ENCODE measurements around the gene USP22.

Gene USP22

GRCh38 chr17:20991276-20992037, 51.4 kb downstream of the USP22 start:
- TF ChIP-seq POLR2A (IDR thresholded peaks at IDR 0.05; ENCODE audit: low read depth, low read length) (no peak), POLR2AphosphoS5 (IDR thresholded peaks at IDR 0.05; ENCODE audit: low read depth, low read length) (no peak), TAF1 (IDR thresholded peaks at IDR 0.05; ENCODE audit: borderline replicate concordance, low read depth, low read length) (no peak)
- no peak for FAIRE-seq
- no peak for DNase-seq (ENCODE audit: insufficient read length)

- DNase-seq (ENCODE audit: insufficient read length) = no peak
- no peak for TF ChIP-seq POLR2AphosphoS5 (IDR thresholded peaks at IDR 0.05; ENCODE audit: low read depth, low read length)
- no peak for FAIRE-seq
These were observed 52.6 kb downstream of the USP22 start for GRCh38 chr17:20989991-20990855.

DNA sequence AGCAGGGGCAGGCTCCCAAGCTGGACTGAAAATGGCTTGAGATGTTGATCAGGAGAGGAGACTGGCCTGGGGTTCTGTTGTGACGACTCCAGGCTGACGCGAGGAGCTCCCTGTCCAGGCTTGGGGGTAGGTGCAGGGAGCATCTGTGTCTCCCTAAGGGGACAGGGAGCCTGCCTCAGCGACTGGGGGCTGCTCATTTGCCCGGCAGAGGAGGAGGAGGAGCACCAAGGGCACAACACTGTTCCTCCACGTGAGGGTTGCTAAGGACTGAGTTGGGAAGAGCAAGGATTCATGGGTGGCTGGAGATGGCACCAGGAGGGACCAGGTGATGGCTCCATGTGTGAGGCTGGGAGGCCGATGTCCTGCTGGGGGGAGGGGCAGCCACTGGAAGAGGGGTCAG, 53.3 kb downstream of the USP22 start:
- no peak for TF ChIP-seq TAF1 (IDR thresholded peaks at IDR 0.05; ENCODE audit: borderline replicate concordance, low read depth, low read length)
- TF ChIP-seq POLR2AphosphoS5 (IDR thresholded peaks at IDR 0.05; ENCODE audit: low read depth, low read length) = no peak
- TF ChIP-seq POLR2A (IDR thresholded peaks at IDR 0.05; ENCODE audit: low read depth, low read length) = no peak
- FAIRE-seq (no peak), DNase-seq (ENCODE audit: insufficient read length) (no peak)

DNA sequence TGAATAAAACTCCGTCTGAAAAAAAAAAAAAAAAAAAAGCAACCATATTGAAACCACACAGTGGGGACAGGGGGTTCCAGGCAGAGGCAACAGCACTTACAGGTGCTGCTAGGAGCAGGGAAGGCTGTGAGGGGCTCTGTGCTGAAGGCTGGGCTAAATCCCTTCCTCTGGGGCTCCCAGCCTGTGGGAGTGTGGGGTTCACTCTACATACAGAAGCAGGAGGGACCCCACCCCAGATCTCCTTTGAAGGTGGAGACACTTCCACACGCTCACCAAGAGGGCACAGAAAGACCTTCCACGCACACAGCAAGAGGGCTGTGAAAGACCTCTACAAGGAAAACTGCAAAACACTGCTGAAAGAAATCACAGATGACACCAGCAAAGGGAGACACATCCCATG, 53.9 kb downstream of the USP22 start:
- FAIRE-seq (no peak), DNase-seq (ENCODE audit: insufficient read length) (no peak)
- no peak for TF ChIP-seq POLR2AphosphoS5 (IDR thresholded peaks at IDR 0.05; ENCODE audit: low read depth, low read length)
- TF ChIP-seq TAF1 (IDR thresholded peaks at IDR 0.05; ENCODE audit: borderline replicate concordance, low read depth, low read length) = no peak
- no peak for TF ChIP-seq POLR2A (IDR thresholded peaks at IDR 0.05; ENCODE audit: low read depth, low read length)

- TF ChIP-seq POLR2A (IDR thresholded peaks at IDR 0.05; ENCODE audit: low read depth, low read length) (no peak), TAF1 (IDR thresholded peaks at IDR 0.05; ENCODE audit: borderline replicate concordance, low read depth, low read length) (no peak), POLR2AphosphoS5 (IDR thresholded peaks at IDR 0.05; ENCODE audit: low read depth, low read length) (no peak)
- DNase-seq (ENCODE audit: insufficient read length) (no peak), FAIRE-seq (no peak)
These were observed 54.7 kb downstream of the USP22 start for GRCh38 chr17:20988001-20988636.

- FAIRE-seq (no peak), DNase-seq (ENCODE audit: insufficient read length) (no peak)
- TF ChIP-seq TAF1 (IDR thresholded peaks at IDR 0.05; ENCODE audit: borderline replicate concordance, low read depth, low read length) (no peak), POLR2AphosphoS5 (IDR thresholded peaks at IDR 0.05; ENCODE audit: low read depth, low read length) (no peak), POLR2A (IDR thresholded peaks at IDR 0.05; ENCODE audit: low read depth, low read length) (no peak)
These were observed 55.3 kb downstream of the USP22 start for GRCh38 chr17:20987511-20987910.

GRCh38 chr17:20986767-20987510, 55.9 kb downstream of the USP22 start:
- no peak for TF ChIP-seq TAF1 (IDR thresholded peaks at IDR 0.05; ENCODE audit: borderline replicate concordance, low read depth, low read length)
- no peak for TF ChIP-seq POLR2AphosphoS5 (IDR thresholded peaks at IDR 0.05; ENCODE audit: low read depth, low read length)
- no peak for TF ChIP-seq POLR2A (IDR thresholded peaks at IDR 0.05; ENCODE audit: low read depth, low read length)
- FAIRE-seq (no peak), DNase-seq (ENCODE audit: insufficient read length) (no peak)

DNA sequence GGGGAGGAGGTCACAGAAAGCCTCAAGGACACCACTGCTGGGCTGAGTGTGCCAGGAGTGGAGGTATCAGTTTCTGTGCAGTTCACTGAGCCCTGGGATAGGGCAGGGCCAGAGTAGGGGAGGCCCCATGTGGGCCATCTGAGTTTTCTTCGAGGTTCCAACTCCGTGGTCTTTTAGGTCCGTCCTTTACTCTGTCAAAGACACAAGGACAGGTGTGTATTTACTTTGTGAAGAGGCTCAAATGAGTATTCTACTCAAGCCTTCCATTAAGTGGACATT, 59.5 kb downstream of the USP22 start:
- TF ChIP-seq TAF1 (IDR thresholded peaks at IDR 0.05; ENCODE audit: borderline replicate concordance, low read depth, low read length) (no peak), POLR2AphosphoS5 (IDR thresholded peaks at IDR 0.05; ENCODE audit: low read depth, low read length) (no peak), POLR2A (IDR thresholded peaks at IDR 0.05; ENCODE audit: low read depth, low read length) (no peak)
- no peak for FAIRE-seq
- no peak for DNase-seq (ENCODE audit: insufficient read length)

DNA sequence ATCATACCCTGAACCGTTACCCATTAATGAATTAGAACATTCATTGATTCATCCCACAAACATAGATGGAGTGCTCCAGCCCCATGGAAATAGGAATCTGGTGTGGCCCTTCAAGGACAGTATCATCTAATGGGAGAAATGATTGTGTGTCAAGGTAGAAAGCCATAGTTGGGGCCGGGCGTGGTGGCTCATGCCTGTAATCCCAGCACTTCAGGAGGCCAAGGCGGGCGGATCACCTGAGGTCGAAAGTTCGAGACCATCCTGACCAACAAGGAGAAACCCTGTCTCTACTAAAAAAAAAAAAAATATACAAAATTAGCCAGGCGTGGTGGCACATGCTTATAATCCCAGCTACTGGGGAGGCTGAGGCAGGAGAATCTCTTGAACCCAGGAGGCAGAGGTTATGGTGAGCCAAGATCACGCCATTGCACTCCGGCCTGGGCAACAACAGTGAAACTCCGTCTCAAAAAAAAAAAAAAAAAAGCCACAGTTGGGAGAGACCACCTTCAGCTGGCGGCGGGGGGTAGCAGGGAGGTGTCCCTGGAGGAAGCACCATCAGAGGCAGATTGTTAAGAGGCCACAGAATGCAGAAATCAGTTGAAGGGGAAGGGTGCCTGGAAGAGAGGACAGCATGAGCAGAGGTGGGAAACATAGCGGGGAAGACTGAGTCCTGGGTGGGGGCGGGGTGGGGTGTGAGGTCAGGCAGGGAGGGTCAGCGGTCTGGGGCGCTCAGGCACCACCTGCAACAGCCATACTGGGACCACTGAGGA, 60.0 kb downstream of the USP22 start:
- no peak for FAIRE-seq
- TF ChIP-seq POLR2A (IDR thresholded peaks at IDR 0.05; ENCODE audit: low read depth, low read length) (no peak), TAF1 (IDR thresholded peaks at IDR 0.05; ENCODE audit: borderline replicate concordance, low read depth, low read length) (no peak), POLR2AphosphoS5 (IDR thresholded peaks at IDR 0.05; ENCODE audit: low read depth, low read length) (no peak)
- no peak for DNase-seq (ENCODE audit: insufficient read length)

- FAIRE-seq (no peak), DNase-seq (ENCODE audit: insufficient read length) (no peak)
- no peak for TF ChIP-seq TAF1 (IDR thresholded peaks at IDR 0.05; ENCODE audit: borderline replicate concordance, low read depth, low read length)
- no peak for TF ChIP-seq POLR2A (IDR thresholded peaks at IDR 0.05; ENCODE audit: low read depth, low read length)
- no peak for TF ChIP-seq POLR2AphosphoS5 (IDR thresholded peaks at IDR 0.05; ENCODE audit: low read depth, low read length)
These were observed 61.5 kb downstream of the USP22 start for GRCh38 chr17:20981046-20981920.

All from GM12892 (cell line).